ENCODE measurements around the gene CAPN3. TPM values are rescaled to one million over a fixed set of nuclear protein-coding genes. Genes with fewer than 3 reads are reported as not detected.

Gene CAPN3
- polyA plus RNA-seq, 1 donor (not counting 4 experiments of a cell fraction or from before 2014, with no cell fraction given): 15.8 TPM

DNA sequence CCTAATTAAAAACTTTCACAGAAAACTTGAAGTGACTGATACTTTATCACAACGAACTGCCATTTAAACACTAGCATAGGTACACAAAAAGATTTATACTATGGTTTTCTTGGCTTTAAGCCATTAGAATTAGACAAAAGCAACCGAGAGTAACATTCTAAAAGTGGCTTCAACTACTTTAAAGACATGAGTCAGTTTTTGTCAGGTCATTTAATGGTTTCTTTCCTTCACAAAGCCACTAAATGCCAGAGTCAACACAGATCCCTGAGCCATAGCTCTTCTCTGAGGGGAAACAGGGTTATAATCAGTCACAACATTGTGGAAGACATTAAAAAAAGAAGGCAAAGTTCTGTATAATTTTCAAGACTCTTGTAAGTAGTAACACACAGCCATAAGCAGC, 54.6 kb downstream of the CAPN3 start:
- Histone ChIP-seq H3K36me3 (ENCODE audit: control insufficient read depth in 2 of 2, extremely low read depth in 1 of 2, insufficient read depth in 2 of 2, low read length in 2 of 2) (peaks cover 18 to 33% of the 10 kb centered on the region in 2 experiments), H4K20me1 (ENCODE audit: control insufficient read depth, extremely low read depth, insufficient read depth, low read length) (no peaks in the 10 kb centered on the region), H3K4me2 (ENCODE audit: control insufficient read depth, extremely low read depth, insufficient read depth, low read depth, low read length) (no peak overlapping the region), H3K9me3 (ENCODE audit: control insufficient read depth, low read depth, low read length) (no peaks in the 10 kb centered on the region), H3K27me3 (ENCODE audit: control insufficient read depth, extremely low read depth, insufficient read depth, low read length) (no peaks in the 10 kb centered on the region), H2AFZ (ENCODE audit: control insufficient read depth, low read length) (no peak overlapping the region), H3K4me1 (ENCODE audit: control insufficient read depth, extremely low read depth, insufficient read depth, low read length) (no peaks in the 10 kb centered on the region), H3K9me1 (ENCODE audit: control insufficient read depth, extremely low read depth, insufficient read depth, low read length) (no peaks in the 10 kb centered on the region), H3K4me3 (ENCODE audit: control insufficient read depth in 2 of 3, extremely low read depth in 1 of 3, insufficient read depth in 2 of 3, low read depth in 1 of 3, low read length in 3 of 3) (no peak overlapping the region), H3K27ac (ENCODE audit: control insufficient read depth, insufficient read depth, low read length) (no peak overlapping the region), H3K79me2 (ENCODE audit: control insufficient read depth, insufficient read depth, low read length) (no peaks in the 10 kb centered on the region), H3K9ac (ENCODE audit: control insufficient read depth, extremely low read depth, insufficient read depth, low read length) (no peak overlapping the region)
- dilution Hi-C loops (cut with MboI; ENCODE audit: extremely low pct_ligation_motif_present, low sequenced_read_pairs): no loop called here
- no peak for FAIRE-seq
- TF ChIP-seq, protein P1, sequence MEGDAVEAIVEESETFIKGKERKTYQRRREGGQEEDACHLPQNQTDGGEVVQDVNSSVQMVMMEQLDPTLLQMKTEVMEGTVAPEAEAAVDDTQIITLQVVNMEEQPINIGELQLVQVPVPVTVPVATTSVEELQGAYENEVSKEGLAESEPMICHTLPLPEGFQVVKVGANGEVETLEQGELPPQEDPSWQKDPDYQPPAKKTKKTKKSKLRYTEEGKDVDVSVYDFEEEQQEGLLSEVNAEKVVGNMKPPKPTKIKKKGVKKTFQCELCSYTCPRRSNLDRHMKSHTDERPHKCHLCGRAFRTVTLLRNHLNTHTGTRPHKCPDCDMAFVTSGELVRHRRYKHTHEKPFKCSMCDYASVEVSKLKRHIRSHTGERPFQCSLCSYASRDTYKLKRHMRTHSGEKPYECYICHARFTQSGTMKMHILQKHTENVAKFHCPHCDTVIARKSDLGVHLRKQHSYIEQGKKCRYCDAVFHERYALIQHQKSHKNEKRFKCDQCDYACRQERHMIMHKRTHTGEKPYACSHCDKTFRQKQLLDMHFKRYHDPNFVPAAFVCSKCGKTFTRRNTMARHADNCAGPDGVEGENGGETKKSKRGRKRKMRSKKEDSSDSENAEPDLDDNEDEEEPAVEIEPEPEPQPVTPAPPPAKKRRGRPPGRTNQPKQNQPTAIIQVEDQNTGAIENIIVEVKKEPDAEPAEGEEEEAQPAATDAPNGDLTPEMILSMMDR (optimal IDR thresholded peaks at IDR 0.05 in 1 of 3, IDR thresholded peaks at IDR 0.05 in 1 of 3, conservative IDR thresholded peaks at IDR 0.05 in 1 of 3; ENCODE audit: extremely low read depth in 1 of 3, insufficient read depth in 2 of 3, low read length in 3 of 3): no peak
- TF ChIP-seq EZH2 (IDR thresholded peaks at IDR 0.05; ENCODE audit: low read length): no peak
- no peak for DNase-seq (ENCODE audit: low read depth, low spot score)

DNA sequence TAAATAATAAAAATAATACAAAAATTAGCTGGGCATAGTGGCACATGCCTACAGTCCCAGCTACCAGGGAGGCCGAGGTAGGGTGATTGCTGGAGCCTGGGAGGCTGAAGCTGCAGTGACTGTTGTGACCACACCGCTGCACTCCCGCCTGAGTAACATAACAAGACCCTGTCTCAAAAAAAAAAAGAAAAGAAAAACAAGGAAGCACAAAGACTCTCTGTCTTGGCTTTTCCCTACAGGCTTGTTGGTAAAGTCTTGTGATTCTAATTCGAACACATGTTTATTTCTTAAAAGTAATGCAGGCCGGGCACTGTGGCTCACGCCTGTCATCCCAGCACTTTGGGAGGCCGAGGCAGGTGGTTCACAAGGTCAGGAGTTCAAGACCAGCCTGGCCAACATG, 60.1 kb downstream of the CAPN3 start:
- Histone ChIP-seq H3K27ac (ENCODE audit: control insufficient read depth, insufficient read depth, low read length) (no peak overlapping the region), H3K9ac (ENCODE audit: control insufficient read depth, extremely low read depth, insufficient read depth, low read length) (no peak overlapping the region), H3K4me2 (ENCODE audit: control insufficient read depth, extremely low read depth, insufficient read depth, low read depth, low read length) (no peak overlapping the region), H3K9me3 (ENCODE audit: control insufficient read depth, low read depth, low read length) (no peaks in the 10 kb centered on the region), H3K4me1 (ENCODE audit: control insufficient read depth, extremely low read depth, insufficient read depth, low read length) (no peaks in the 10 kb centered on the region), H3K79me2 (ENCODE audit: control insufficient read depth, insufficient read depth, low read length) (no peaks in the 10 kb centered on the region), H4K20me1 (ENCODE audit: control insufficient read depth, extremely low read depth, insufficient read depth, low read length) (no peaks in the 10 kb centered on the region), H3K9me1 (ENCODE audit: control insufficient read depth, extremely low read depth, insufficient read depth, low read length) (no peaks in the 10 kb centered on the region), H3K4me3 (ENCODE audit: control insufficient read depth in 2 of 3, extremely low read depth in 1 of 3, insufficient read depth in 2 of 3, low read depth in 1 of 3, low read length in 3 of 3) (no peak overlapping the region), H3K36me3 (ENCODE audit: control insufficient read depth in 2 of 2, extremely low read depth in 1 of 2, insufficient read depth in 2 of 2, low read length in 2 of 2) (peaks cover 15 to 22% of the 10 kb centered on the region in 2 experiments), H3K27me3 (ENCODE audit: control insufficient read depth, extremely low read depth, insufficient read depth, low read length) (no peaks in the 10 kb centered on the region), H2AFZ (ENCODE audit: control insufficient read depth, low read length) (no peak overlapping the region)
- no peak for TF ChIP-seq EZH2 (IDR thresholded peaks at IDR 0.05; ENCODE audit: low read length)
- TF ChIP-seq, protein P1 (optimal IDR thresholded peaks at IDR 0.05 in 1 of 3, IDR thresholded peaks at IDR 0.05 in 1 of 3, conservative IDR thresholded peaks at IDR 0.05 in 1 of 3; ENCODE audit: extremely low read depth in 1 of 3, insufficient read depth in 2 of 3, low read length in 3 of 3): no peak
- dilution Hi-C loops (cut with MboI; ENCODE audit: extremely low pct_ligation_motif_present, low sequenced_read_pairs): no loop called here
- no peak for FAIRE-seq
- DNase-seq (ENCODE audit: low read depth, low spot score): no peak
